ENCODE measurements around the gene MAPKBP1.
A peak's percentile ranks its signal among the peaks of the same experiment; 100 is the strongest.
"Not testable (repeated sequence)": the region's sequence is repeated elsewhere in the genome, so short reads cannot be mapped to it uniquely, and the experiment has no call there.

MAPKBP1 gene

DNA sequence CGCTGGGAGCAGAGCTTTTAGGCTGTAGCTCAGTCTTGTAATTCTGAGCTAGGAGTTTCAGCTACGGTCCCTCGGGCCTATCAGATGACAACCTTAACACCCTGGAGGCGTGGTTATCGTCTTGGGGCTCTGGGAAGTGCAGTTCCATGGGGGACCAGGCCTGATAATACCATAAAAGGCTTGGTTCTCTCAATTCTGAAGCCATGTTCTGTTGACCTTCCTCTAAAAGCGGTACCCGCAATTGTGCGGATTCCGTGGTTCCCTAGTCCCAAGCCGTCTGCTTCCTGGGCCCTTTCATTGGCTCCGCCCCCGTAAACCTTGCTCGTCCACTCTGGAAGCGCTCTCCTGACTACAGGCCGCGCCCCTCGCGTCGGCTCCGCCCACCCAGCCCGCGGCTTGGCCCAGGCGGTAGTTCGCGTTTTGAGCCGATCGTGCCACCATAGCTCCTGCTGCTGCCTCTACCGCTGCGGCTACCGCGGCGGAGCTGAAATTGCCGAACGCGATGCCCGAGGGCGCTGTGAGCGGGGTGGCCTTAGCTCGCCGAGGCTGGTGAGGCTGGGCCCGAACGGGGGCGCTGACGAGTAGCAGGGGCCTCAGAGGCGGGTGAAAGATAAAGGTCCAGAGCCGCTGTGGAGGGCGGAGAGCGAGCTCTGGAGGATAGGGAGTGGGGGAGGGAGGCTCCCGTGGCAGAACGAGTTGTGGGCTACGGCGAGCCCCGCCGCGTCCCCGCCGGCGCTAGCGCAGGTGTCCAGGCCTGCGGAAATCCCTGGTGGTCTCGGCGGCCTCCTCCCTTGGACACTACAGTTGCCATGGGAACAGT lies at the start of gene MAPKBP1:
TSS of gene MAPKBP1 (plus strand) at position 423 of the 820 bp plus-strand sequence. CDS start 792 bp downstream, outside the sequence.
- DNase-seq (ENCODE audit: low spot score), result peak; percentile 97

DNA sequence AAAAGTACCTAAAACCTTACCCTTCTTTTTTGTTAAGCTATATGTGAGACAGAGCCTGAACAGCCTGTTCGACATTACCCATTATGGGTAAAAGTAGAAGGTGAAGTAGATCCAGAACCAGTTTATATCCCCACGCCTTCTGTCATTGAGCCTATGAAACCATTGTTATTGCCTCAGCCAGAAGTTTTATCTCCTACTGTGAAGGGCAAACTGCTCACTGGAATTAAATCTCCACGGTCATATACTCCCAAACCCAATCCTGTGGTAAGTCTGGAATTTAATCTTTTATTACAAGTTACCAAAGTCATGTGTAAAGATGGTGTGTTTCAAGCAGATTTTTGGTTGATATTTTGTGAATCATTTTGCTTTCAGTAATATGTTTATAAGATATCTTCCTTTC lies 47.1 kb upstream of the MAPKBP1 start:
- DNase-seq (ENCODE audit: low spot score), result no peak

GRCh38 chr15:41728061-41728460 lies 46.2 kb upstream of the MAPKBP1 start:
- not testable (repeated sequence) for DNase-seq (ENCODE audit: low spot score)

- DNase-seq (ENCODE audit: low spot score), result no peak
Observed at GRCh38 chr15:41730543-41730942, 43.7 kb upstream of the MAPKBP1 start.

- DNase-seq (ENCODE audit: low spot score), result no peak
Observed at GRCh38 chr15:41732483-41732882, 41.8 kb upstream of the MAPKBP1 start.

DNA sequence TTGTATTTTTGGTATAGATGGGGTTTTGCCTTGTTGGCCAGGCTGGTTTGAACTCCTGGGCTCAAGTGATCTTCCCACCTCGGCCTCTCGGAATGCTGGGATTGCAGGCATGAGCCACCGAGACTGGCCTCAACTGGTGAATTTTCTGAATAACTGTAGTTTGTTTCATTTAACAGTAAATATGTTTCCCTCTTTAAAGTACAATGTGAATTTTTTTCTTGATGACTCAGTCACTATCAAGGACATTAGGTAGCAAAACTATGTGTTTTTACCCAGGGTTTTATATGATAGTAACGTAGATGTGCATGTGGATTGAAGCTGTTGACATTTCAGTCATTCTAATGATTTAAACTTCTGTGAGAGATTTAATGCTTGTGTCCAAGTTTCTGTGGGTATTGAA lies 40.2 kb upstream of the MAPKBP1 start:
- no peak for DNase-seq (ENCODE audit: low spot score)

- DNase-seq (ENCODE audit: low spot score), result no peak
Observed at GRCh38 chr15:41735046-41735445, 39.2 kb upstream of the MAPKBP1 start.

DNA sequence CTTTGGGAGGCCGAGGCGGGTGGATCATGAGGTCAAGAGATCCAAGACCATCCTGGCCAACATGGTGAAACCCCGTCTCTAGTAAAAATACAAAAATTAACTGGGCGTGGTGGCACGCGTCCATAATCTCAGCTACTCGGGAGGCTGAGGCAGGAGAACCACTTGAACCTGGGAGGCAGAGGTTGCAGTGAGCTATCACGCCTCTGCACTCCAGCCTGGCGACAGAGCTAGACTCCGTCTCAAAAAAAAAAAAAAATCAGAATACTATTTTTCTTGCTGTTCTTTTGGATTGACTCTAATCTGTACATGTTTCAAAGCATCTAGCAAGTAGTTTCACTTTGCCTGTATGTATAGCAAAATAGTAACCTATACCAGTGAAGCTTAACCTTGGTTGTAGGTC lies 38.8 kb upstream of the MAPKBP1 start:
- DNase-seq (ENCODE audit: low spot score), result not testable (repeated sequence)

DNA sequence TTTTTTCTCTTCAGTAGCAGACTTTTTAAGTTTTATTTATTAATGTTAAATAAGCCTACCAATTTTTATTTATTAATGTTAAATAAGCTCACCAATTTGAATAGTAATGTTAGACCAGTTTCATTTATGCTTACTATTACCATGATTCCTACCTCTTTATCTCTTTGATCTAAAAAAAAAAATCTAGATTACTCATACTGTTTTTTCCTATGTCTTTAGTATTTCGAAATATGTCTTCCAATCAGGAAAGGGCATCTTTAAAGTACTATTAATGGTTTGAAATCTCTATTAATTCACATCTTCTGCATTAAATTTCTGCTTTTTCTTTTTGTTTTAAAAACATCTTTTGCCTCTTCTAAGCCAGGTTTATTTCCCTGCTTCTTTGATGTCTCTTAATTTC lies 27.5 kb upstream of the MAPKBP1 start:
- no peak for DNase-seq (ENCODE audit: low spot score)

GRCh38 chr15:41756198-41756597 lies 18.1 kb upstream of the MAPKBP1 start:
- no peak for DNase-seq (ENCODE audit: low spot score)

GRCh38 chr15:41772720-41773331 lies 1.5 kb upstream of the MAPKBP1 start:
- DNase-seq (ENCODE audit: low spot score), result peak; percentile 71

DNA sequence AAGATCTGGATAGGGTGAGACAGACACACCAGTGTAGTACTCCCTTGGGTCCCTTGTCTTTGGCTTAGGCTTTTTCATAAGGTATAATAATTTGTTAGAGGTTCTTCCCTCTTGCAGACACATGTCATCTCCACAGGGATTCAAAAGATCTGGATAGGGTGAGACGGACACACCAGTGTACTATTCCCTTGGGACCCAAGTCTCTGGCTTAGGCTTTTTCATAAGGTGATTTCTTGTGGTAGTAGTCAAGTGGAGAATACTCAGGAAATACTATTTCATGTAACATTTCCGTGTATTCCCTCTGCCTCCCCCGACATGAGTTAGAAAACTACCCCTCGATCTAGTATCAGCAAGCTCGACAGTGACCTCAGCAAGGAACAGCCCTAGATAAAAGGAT lies 954 bp upstream of the MAPKBP1 start:
- no peak for DNase-seq (ENCODE audit: low spot score)

- DNase-seq (ENCODE audit: low spot score), result no peak
Observed at GRCh38 chr15:41773729-41774061, 589 bp upstream of the MAPKBP1 start.

- no peak for DNase-seq (ENCODE audit: low spot score)
Observed at GRCh38 chr15:41774882-41775417, 666 bp downstream of the MAPKBP1 start.

GRCh38 chr15:41775651-41776050 lies 1.4 kb downstream of the MAPKBP1 start:
- DNase-seq (ENCODE audit: low spot score), result no peak

DNA sequence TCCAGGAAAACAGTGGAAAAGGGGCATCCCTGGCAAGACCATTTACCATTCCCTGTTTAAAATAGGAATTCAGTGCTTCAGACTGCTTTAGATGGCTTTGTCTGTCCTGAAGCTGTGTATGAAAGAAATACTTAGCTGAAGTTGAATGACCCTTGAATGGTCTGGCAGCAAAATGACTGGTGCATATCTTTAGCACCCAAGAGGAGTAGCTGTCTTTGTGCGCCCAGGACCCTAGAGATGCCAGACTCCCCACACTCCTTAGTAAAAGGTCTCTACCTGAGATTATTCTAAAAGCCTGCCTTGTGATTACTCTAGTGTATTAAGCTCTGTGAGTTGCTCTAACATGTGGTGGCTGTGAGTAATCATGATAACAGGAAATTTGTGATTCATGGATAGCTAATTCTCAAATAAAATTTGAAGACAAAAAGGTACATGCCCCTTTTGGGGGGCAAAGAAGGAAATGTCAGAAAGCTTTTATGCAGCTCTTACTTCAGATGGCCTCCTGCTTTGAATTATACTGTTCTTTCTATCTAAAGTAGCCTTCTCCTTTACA lies 3.2 kb downstream of the MAPKBP1 start:
- DNase-seq (ENCODE audit: low spot score), result no peak

DNA sequence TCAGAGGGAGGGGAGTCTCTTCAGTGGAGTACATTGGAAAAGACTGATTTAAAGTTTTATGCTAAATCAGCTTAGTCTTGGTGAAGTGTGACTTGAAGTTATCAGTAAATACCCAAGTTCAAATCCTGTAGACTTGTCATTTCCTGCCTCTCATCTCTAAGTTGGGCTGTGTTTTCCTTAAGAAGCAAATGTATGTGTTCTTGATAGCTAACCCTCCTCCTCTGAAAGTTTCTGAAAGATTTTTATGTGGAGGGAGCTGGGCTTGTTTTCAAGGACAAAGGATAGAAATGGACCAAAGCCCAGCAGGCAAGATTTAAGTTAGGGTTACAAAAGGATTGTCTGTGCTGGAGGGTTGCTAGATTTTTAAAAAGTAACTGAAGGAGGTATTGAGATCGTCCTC lies 4.2 kb downstream of the MAPKBP1 start:
- no peak for DNase-seq (ENCODE audit: low spot score)

DNA sequence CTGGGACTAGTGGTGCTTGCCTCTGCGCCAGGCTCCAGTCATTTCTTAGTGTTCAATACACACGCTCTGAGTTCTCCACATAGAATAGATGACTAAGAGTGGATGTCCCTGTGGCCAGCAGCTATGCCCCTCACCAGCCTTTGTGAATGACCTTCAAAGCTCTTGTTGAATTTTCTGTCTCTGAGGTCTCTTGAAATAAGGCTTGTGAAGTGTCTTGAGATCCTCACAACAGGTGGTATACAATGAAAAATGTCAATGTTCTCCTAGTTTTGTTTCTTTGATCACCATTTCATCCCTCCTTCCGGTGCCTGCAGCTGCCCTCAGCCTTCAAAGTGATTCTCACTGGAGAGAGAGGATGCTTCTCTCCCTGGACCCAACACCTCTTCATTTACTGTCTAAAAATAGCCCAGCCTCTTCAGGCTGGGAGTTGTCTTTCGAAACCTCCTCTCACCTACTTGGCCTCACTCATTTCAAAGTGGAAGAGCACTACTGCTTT lies 5.4 kb downstream of the MAPKBP1 start:
- DNase-seq (ENCODE audit: low spot score), result no peak

GRCh38 chr15:41780266-41780665 lies 6.0 kb downstream of the MAPKBP1 start:
- DNase-seq (ENCODE audit: low spot score), result no peak

- DNase-seq (ENCODE audit: low spot score), result no peak
Observed at GRCh38 chr15:41780727-41781126, 6.4 kb downstream of the MAPKBP1 start.

DNA sequence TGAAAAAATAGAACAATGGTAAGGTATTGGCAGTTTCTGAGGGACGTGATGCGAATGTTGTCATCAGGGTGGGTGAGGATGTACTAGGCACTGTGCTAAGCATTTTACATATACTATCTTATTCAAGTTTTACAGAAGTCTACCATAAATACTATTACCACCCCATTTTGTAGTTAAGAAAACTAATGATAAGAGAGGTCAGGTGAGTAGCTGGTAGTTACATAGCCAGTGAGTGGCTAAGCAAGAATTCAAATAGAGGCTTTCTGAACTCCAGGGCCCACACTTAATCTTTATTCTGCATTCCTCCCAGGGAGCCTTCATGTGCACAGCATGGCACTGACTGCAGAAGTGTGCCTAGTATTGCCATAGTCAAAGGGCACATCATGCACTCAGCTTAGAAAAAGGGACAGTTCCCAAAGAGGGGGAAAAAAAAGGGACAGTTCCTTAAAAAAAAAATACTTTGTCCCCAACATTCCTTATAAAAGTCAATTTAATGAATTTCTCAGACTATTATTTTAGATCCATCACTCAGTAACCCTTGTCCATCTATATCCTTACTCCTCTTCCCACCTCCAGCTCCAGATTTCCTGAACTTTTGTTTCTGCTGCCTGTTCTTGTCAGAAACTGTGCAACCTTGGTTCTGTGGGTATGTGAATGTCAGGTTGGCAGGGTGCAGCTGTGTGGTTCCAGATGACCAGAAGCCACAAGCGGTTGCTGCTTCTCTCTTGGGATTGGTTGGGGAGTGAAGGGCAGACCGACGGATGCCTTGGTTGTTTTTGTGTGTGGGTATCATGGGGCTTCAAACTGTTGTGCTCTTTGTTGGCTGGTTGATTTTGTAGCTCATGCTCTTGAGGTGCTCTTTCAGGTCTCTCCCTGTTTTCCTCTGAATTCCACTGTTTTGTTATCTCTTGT lies 8.3 kb downstream of the MAPKBP1 start:
- DNase-seq (ENCODE audit: low spot score), result no peak

GRCh38 chr15:41783296-41783695 lies 9.0 kb downstream of the MAPKBP1 start:
- no peak for DNase-seq (ENCODE audit: low spot score)
